Neural cell (in vitro differentiated cells): Measurements from ENCODE around the gene DENND4A. TPM values are rescaled to one million over a fixed set of nuclear protein-coding genes. Genes with fewer than 3 reads are reported as not detected.

Experiments used
- H2AFZ ChIP-seq: fragments of 200-600, 300-800 bp; sonication (generic), shearing (Covaris generic); 2 replicates; pipeline ENCODE4 v1.6.0; 2014; ENCODE audit warnings: low read depth, mild to moderate bottlenecking, antibody characterized with exemption, low read length, moderate library complexity
- H3F3A ChIP-seq: fragments of 200-600 bp; shearing (Covaris generic); 2 replicates; pipeline ENCODE4 v1.6.1; 2016; ENCODE audit warnings: mild to moderate bottlenecking, moderate library complexity, mixed read lengths, antibody characterized with exemption, low read length; ENCODE audit not compliant: insufficient read depth, poor library complexity, severe bottlenecking
- H3K27ac ChIP-seq: fragments of 200-600, 300-800 bp; sonication (generic), shearing (Covaris generic); 2 replicates; pipeline ENCODE4 v1.5.1; 2014; ENCODE audit warnings: mild to moderate bottlenecking, low read length, moderate library complexity
- H3K27me3 ChIP-seq: fragments of 300-800, 200-600 bp; sonication (generic), shearing (Covaris generic); 2 replicates; pipeline ENCODE4 v1.6.0; 2014; ENCODE audit warnings: mild to moderate bottlenecking, low read depth, low read length, moderate library complexity; ENCODE audit not compliant: insufficient read depth
- H3K36me3 ChIP-seq: fragments of 300-800, 200-600 bp; sonication (generic), shearing (Covaris generic); 2 replicates; pipeline ENCODE4 v1.5.1; 2014; ENCODE audit warnings: mild to moderate bottlenecking, antibody characterized with exemption, low read length, moderate library complexity; ENCODE audit not compliant: insufficient read depth
- H3K4me2 ChIP-seq: fragments of 300-800, 200-600 bp; sonication (generic), shearing (Covaris generic); 2 replicates; pipeline ENCODE4 v1.6.0; 2014; ENCODE audit warnings: mild to moderate bottlenecking, low read length
- H3K4me3 ChIP-seq: fragments of 300-800, 200-600 bp; sonication (generic), shearing (Covaris generic); 2 replicates; pipeline ENCODE4 v1.5.1; 2014; ENCODE audit warnings: mild to moderate bottlenecking, low read length, moderate library complexity
- H3K79me2 ChIP-seq: fragments of 200-600 bp; shearing (Covaris generic); replicated peaks from 2 replicates; pipeline ENCODE4 v1.6.0; 2014; ENCODE audit warnings: mild to moderate bottlenecking, low read length, moderate library complexity; ENCODE audit not compliant: insufficient read depth
- H3K9ac ChIP-seq: fragments of 300-800, 200-600 bp; sonication (generic), shearing (Covaris generic); 2 replicates; pipeline ENCODE4 v1.6.1; 2016; ENCODE audit warnings: mild to moderate bottlenecking, low read length, mixed read lengths
- H3K9me2 ChIP-seq: fragments of 200-600 bp; shearing (Covaris generic); 2 replicates; pipeline ENCODE4 v1.6.1; 2016; ENCODE audit warnings: mild to moderate bottlenecking, low read length, mixed read lengths; ENCODE audit not compliant: insufficient read depth
- H3K9me3 ChIP-seq: fragments of 200-600, 300-800 bp; sonication (generic), shearing (Covaris generic); 2 replicates; pipeline ENCODE4 v1.6.1; 2016; ENCODE audit warnings: mild to moderate bottlenecking, mixed run types, low read length, moderate library complexity, mixed read lengths
- H4K20me1 ChIP-seq: fragments of 200-600 bp; shearing (Covaris generic); 2 replicates; pipeline ENCODE4 v1.6.1; 2016; ENCODE audit warnings: mild to moderate bottlenecking, mixed run types; ENCODE audit not compliant: insufficient read depth
- EP300 ChIP-seq: fragments of 450-650 bp; conservative IDR thresholded peaks from 2 replicates; pipeline ENCODE4 v1.6.1; 2014; ENCODE audit warnings: antibody characterized with exemption, mild to moderate bottlenecking, moderate library complexity; ENCODE audit not compliant: poor library complexity, severe bottlenecking
- EZH2 ChIP-seq: fragments of 200-600, 300-800 bp; shearing (Covaris generic), sonication (generic); IDR thresholded peaks from 2 replicates; pipeline ENCODE4 v1.6.1; 2014; ENCODE audit warnings: antibody characterized with exemption, low read length, borderline replicate concordance, mild to moderate bottlenecking; ENCODE audit not compliant: insufficient read depth, poor library complexity, severe bottlenecking
- MXI1 ChIP-seq: fragments of 450-650 bp; conservative IDR thresholded peaks from 2 replicates; pipeline ENCODE4 v1.6.1; 2014; ENCODE audit warnings: antibody characterized with exemption, mild to moderate bottlenecking; ENCODE audit not compliant: poor library complexity, severe bottlenecking
- POLR2AphosphoS5 ChIP-seq: IDR thresholded peaks from 2 replicates; pipeline ENCODE4 v1.6.1; 2012
- RAD21 ChIP-seq: fragments of 450-650 bp; conservative IDR thresholded peaks from 2 replicates; pipeline ENCODE4 v1.6.1; 2014; ENCODE audit warnings: antibody characterized with exemption, mild to moderate bottlenecking, moderate library complexity
- SMC3 ChIP-seq: fragments of 450-650 bp; conservative IDR thresholded peaks from 2 replicates; pipeline ENCODE4 v1.6.1; 2014; ENCODE audit warnings: antibody characterized with exemption, mild to moderate bottlenecking, moderate library complexity; ENCODE audit not compliant: poor library complexity
- TAF1 ChIP-seq: IDR thresholded peaks from 2 replicates; pipeline ENCODE4 v1.6.1; 2012; ENCODE audit warnings: low read depth
- polyA plus RNA-seq: library from polyadenylated mRNA; depleted of rRNA; stranded (reverse); fragments of >200 nt; gene quantifications from 2 replicates; pipeline ENCODE4 v1.2.3, GENCODE V29; 2014
- TF ChIP-seq, protein P1 (sequence below): IDR thresholded peaks from 2 replicates; pipeline ENCODE4 v1.6.1; 2012; ENCODE audit warnings: borderline replicate concordance
- TF ChIP-seq, protein P2 (sequence below): fragments of 450-650 bp; IDR thresholded peaks from 2 replicates; pipeline ENCODE4 v1.5.1; 2014; ENCODE audit warnings: antibody characterized with exemption, mild to moderate bottlenecking, moderate library complexity; ENCODE audit not compliant: poor library complexity, severe bottlenecking

The DENND4A gene
- polyA plus RNA-seq, 1 donor from 2014 or later = 7.5 TPM

DNA sequence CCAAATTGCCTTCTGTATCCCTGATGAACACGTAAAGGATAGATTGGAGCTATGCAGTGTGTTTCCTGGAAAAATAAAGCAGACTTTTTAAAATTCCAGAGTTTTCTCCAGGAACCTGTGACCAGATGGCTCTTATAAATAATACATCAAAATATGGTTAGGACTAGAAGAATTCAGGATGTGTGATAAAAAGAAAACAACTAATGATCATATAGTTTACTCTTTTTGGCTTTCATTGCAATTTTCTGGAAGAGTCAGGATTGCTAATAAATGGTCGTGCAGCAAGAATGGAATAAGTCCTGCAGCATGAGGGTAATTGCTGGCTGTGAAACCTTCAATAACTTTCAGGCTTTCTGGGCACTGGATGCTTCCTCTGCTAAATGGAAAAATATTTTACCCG lies 30.2 kb upstream of the DENND4A start:
- Histone ChIP-seq H3K36me3 (no peaks in the 10 kb centered on the region), H3F3A (no peaks in the 10 kb centered on the region), H3K9ac (no peak overlapping the region), H3K27ac (no peak overlapping the region), H4K20me1 (no peaks in the 10 kb centered on the region), H3K9me2 (no peaks in the 10 kb centered on the region), H3K27me3 (no peaks in the 10 kb centered on the region), H3K9me3 (no peaks in the 10 kb centered on the region), H3K79me2 (no peaks in the 10 kb centered on the region), H3K4me2 (no peak overlapping the region), H3K4me3 (no peak overlapping the region), H2AFZ (no peak overlapping the region)
- TF ChIP-seq POLR2AphosphoS5 = no peak
- no peak for TF ChIP-seq RAD21
- TF ChIP-seq SMC3 = no peak
- no peak for TF ChIP-seq EP300
- TF ChIP-seq, protein P1, sequence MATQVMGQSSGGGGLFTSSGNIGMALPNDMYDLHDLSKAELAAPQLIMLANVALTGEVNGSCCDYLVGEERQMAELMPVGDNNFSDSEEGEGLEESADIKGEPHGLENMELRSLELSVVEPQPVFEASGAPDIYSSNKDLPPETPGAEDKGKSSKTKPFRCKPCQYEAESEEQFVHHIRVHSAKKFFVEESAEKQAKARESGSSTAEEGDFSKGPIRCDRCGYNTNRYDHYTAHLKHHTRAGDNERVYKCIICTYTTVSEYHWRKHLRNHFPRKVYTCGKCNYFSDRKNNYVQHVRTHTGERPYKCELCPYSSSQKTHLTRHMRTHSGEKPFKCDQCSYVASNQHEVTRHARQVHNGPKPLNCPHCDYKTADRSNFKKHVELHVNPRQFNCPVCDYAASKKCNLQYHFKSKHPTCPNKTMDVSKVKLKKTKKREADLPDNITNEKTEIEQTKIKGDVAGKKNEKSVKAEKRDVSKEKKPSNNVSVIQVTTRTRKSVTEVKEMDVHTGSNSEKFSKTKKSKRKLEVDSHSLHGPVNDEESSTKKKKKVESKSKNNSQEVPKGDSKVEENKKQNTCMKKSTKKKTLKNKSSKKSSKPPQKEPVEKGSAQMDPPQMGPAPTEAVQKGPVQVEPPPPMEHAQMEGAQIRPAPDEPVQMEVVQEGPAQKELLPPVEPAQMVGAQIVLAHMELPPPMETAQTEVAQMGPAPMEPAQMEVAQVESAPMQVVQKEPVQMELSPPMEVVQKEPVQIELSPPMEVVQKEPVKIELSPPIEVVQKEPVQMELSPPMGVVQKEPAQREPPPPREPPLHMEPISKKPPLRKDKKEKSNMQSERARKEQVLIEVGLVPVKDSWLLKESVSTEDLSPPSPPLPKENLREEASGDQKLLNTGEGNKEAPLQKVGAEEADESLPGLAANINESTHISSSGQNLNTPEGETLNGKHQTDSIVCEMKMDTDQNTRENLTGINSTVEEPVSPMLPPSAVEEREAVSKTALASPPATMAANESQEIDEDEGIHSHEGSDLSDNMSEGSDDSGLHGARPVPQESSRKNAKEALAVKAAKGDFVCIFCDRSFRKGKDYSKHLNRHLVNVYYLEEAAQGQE = no peak
- TF ChIP-seq EZH2 = no peak

DNA sequence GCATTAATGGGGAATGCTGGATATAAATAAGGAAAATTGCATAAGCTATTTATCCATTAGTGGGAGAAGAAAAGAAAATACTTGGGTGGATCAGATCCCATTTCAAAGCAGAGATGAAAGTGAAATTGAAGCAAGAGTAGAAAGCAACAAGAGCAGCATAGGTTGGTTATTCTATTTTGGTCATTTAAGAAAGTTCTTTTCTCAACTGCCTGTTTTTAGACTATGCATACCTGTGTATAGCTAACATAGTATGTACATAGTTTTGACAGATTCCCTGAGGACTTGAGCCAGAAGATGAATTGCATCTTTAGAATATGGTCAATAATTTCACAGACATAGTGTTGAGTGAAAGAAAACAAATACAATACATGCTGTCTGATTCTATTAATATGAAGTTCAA lies 29.0 kb upstream of the DENND4A start:
- Histone ChIP-seq H3K9me3 (no peaks in the 10 kb centered on the region), H3K36me3 (no peaks in the 10 kb centered on the region), H3F3A (no peaks in the 10 kb centered on the region), H3K4me3 (no peak overlapping the region), H4K20me1 (no peaks in the 10 kb centered on the region), H3K9ac (no peak overlapping the region), H2AFZ (no peak overlapping the region), H3K4me2 (no peak overlapping the region), H3K27ac (no peak overlapping the region), H3K9me2 (no peaks in the 10 kb centered on the region), H3K79me2 (no peaks in the 10 kb centered on the region), H3K27me3 (no peaks in the 10 kb centered on the region)
- TF ChIP-seq EZH2 (no peak), MXI1 (no peak), SMC3 (no peak), POLR2AphosphoS5 (no peak), EP300 (no peak), RAD21 (no peak), TAF1 (no peak)
- TF ChIP-seq, protein P1 = no peak
- TF ChIP-seq, protein P2, sequence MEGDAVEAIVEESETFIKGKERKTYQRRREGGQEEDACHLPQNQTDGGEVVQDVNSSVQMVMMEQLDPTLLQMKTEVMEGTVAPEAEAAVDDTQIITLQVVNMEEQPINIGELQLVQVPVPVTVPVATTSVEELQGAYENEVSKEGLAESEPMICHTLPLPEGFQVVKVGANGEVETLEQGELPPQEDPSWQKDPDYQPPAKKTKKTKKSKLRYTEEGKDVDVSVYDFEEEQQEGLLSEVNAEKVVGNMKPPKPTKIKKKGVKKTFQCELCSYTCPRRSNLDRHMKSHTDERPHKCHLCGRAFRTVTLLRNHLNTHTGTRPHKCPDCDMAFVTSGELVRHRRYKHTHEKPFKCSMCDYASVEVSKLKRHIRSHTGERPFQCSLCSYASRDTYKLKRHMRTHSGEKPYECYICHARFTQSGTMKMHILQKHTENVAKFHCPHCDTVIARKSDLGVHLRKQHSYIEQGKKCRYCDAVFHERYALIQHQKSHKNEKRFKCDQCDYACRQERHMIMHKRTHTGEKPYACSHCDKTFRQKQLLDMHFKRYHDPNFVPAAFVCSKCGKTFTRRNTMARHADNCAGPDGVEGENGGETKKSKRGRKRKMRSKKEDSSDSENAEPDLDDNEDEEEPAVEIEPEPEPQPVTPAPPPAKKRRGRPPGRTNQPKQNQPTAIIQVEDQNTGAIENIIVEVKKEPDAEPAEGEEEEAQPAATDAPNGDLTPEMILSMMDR = no peak
